ENCODE measurements around the gene NSF. TPM values are rescaled to one million over a fixed set of nuclear protein-coding genes. Genes with fewer than 3 reads are reported as not detected.

The NSF gene
- total RNA-seq, 1 donor from 2014 or later: 13.3 TPM

GRCh38 chr17:46805771-46806170, 215.3 kb downstream of the NSF start:
- no peak overlapping the region for H3K4me3 ChIP-seq (ENCODE audit: low read depth, low read length)
- no peak for DNase-seq (ENCODE audit: low read depth)
- no peak for TF ChIP-seq CTCF (conservative IDR thresholded peaks at IDR 0.05; ENCODE audit: low read depth, low read length)

Other genes with a start within 250 kb of the NSF start
- gene ARL17B, start 228.9 kb upstream of the NSF start, total RNA-seq: 10.2 and 10.3 TPM in 2 replicates
- 2.0 TPM in 2 replicates for gene LRRC37A2, start 78.2 kb upstream of the NSF start, total RNA-seq
- 4.5 and 6.0 TPM in 2 replicates for gene ARL17A, start 11.0 kb upstream of the NSF start, total RNA-seq
- 1.6 and 2.3 TPM in 2 replicates for gene WNT3, start 228.0 kb downstream of the NSF start, total RNA-seq

Measured in epithelial cell of proximal tubule (primary cell).